ENCODE measurements around the gene UBAC1. TPM values are rescaled to one million over a fixed set of nuclear protein-coding genes. Genes with fewer than 3 reads are reported as not detected.
"Not testable (repeated sequence)": the region's sequence is repeated elsewhere in the genome, so short reads cannot be mapped to it uniquely, and the experiment has no call there.

UBAC1 gene
- total RNA-seq, 1 donor from 2014 or later: 35.2 TPM

DNA sequence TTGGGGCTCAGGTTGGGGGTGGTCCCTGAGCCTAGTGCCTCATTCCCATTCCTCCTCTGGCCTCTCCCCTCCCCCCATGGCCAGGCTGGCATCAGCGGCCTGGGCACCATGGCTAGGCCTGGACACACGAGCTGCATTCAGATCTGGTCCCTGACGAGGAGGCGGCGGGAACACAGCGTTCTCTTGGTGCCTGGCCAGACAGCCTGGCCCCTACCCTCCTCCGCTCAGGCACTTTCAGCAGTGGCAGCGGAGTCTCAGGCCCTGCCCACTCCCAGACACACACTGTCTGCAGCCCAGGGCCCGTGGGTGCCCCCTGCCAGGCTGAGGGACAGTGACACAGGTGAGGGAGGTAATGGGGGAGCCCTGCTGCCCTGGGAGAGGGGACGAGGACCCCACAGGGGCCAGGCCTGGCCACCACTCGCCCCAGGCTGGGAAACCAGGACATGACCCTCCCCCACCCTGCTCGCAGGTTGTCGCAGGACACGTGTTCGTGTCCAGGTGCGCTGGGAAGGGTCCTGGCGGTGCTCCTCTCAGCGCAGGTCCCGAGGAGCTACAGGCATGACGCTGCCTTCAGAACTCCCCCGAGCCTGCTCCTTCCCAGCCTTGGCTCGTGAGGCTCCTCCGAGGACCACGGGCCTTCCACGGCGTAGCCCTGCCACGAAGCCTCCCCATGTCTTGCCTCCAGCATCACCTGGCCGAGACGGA is 19.9 kb upstream of the UBAC1 start:
- DNase-seq (ENCODE audit: low spot score) (peak; percentile 77), ATAC-seq (peak; percentile 77)
- intact Hi-C loops (cut with DNase I): no loop called here

DNA sequence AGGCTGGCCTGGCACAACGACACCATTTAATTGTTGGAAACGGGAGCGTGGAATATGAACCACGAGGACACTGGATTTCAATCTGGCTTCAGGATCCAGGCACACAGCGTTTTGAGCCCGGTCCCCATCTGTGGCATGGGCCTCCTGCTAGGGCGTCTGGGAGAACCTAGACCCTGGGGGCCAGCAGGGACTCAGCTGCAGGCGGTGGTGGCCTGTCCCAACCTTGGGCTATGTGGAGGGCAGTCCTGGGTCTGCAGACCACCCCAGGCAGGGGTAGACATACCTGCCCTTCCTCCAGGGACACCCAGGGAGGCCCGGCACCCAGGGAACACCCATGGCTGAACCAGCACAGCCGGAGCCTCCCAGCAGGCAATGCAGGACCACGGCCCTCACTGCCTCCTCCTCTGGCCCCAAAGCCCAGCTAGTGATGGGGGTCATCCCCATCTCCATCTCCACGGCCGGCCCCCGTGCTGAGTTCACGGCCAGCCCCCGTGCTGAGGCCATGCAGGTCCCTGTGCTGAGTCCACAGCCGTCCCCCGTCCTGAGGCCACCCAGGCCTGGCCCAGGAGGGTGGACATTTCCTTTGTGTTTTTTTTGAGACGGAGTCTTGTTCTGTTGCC is 18.5 kb upstream of the UBAC1 start:
- intact Hi-C loops (cut with DNase I): no loop called here
- ATAC-seq: no peak
- no peak for DNase-seq (ENCODE audit: low spot score)

DNA sequence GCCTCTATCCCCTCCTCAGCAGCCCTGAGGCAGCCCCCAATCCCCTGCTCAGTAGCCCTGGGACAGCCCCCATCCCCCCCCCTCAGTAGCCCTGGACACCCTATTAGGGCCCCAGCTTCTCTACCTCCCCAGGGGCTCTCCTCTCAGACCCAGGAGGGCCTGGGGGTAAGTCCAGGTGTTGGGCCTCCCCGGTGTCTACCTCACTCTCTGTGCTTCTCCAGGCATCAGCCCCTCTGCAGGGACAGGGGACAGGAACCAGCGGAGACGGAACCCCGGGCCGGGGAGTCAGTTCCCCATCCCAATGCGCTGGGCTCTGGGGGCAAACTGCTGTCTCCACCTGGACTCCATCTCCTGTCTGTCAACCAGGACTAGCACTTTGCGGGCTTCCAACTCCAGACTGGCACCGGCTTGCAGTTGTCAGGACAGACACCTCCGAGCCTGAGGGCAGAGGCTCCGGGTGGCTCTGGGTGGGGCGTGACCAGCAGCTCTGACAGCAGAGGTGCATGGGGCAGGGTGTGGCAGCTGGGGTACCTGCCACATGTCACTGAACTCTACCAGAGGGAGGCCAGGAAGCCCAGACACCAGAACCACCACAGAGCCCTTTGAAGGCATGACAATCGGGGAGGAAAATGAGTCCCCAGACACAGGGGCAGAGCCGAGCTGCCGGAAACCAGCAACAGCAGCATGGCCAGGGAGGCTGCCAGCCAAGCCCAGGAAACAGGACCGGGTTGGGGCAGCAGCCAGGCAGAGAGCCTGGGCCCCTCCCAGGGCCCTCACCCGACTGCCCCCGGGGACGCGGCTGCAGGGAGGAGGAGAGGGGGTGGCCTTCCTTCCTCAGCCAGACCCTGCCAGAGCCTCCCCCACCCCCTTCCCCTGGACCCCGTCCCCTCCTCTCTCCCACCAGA is 17.7 kb upstream of the UBAC1 start:
- ATAC-seq (peak; percentile 42), DNase-seq (ENCODE audit: low spot score) (no peak)
- intact Hi-C loops (cut with DNase I): no loop called here

DNA sequence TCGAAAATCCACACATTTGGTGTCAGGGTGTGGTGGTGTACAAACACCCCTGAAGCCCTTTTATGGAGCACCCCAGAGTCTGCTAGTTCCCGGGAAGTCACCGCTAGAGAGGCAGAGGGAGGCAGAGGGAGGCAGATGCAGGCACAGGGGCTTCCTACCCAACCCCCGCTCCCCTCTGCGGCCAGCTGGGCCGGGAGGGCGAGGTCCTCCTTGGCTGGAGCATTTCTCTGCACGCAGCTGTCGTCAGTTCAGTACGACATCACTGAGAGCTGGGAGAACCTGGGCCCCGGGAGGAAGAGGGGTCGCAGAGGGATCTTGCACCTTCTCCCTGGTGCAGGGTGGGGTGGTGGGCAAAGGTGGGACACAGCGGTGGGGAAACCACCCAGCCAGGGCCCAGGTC is 15.8 kb upstream of the UBAC1 start:
- DNase-seq (ENCODE audit: low spot score) (no peak), ATAC-seq (no peak)
- intact Hi-C loops (cut with DNase I): no loop called here

DNA sequence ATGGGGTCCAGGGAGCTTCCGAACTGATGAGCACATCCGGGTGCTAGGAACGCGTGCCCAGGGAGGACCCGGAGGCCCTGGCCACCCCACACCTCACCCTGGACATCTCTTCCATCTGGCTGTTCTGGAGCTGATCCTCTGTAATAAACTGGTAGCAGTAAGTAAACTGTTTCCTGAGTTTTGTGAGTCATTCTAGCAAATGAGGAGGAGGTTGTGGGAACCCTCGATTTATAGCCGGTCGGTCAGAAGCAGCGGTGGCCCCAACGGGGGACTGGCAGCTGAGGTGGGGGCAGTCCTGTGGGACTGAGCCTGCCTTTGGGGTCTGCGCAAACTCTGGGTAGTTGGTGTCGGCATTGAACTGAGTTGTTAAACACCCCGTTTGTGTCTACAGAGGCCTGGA is 15.4 kb upstream of the UBAC1 start:
- intact Hi-C loops (cut with DNase I): no loop called here
- DNase-seq (ENCODE audit: low spot score): no peak
- ATAC-seq: no peak

DNA sequence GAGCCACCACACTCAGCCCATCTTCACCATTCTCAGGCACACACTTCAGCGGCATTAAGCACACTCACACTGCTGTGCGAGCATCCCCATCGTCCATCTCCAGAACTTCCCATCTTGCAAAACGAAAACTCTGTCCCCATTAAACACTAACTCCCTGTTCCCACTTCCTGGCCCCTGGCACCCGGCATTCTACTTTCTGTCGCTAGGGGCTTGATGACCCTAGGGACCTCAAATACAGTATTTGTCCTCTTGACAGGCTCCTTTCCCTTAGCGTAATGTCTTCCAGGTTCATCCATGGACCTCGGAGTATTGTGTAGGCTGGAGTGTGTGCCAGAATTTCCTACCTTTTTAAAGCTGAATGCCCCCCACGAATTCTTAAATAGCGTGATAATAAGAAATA is 14.7 kb upstream of the UBAC1 start:
- ATAC-seq: no peak
- no peak for DNase-seq (ENCODE audit: low spot score)
- intact Hi-C loops (cut with DNase I): no loop called here

DNA sequence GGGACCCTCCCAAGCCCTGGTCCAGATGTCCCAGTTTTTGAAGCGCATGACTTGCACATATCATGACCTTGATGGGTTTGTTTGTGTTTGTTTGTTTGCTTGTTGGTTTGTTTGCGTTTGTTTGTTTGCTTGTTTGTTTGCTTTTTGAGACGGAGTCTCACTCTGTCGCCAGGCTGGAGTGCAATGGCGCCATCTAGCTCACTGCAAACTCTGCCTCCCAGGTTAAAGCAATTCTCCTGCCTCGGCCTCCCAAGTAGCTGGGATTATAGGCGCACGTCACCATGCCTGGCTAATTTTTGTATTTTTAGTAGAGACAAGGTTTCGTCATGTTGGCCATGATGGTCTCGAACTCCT is 13.0 kb upstream of the UBAC1 start:
- intact Hi-C loops (cut with DNase I): no loop called here
- DNase-seq (ENCODE audit: low spot score): no peak
- ATAC-seq: no peak

DNA sequence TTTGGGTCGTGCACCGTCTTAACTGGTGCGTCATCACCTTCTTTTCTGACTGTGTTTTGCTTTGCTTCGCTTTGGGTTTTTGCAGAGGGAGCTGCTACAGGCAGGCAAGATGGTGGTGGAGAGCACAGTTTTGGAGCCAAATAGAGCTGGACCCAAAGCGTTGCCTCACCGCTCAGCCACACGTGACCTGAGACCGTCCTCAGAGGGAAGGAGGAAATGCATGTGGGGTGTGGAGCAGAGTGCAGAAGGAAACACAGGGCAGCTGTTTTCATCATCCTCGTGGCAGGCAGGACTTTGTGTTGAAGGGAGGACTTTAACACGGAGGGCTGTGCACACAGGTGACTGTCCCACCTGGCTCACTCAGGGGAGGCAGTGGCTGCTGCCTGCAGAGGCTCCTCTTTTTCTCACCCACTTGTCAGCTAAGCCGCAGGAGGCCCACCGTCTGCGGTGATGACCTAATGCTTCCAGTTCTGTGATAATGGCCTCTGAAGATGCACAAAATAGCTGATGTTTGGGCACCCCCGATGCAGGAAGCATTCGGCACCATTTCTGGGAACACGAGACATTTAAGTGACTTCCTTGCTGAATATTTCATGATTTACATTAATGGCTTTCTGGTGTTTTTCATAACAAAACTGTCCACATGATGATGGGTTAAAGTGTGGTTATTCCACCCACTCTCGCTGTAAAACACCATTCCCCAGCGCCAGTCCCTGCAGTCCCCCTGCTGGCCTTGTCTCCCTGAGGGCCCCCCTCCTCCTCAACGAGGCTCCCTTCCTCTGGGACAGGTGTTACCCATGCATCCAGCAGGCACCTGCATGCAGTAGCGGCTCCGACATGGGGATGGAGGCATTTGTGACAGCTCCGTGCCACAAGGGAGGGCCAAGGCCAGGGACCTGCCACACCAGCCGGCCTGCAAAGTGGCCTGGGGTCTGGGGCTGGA is 12.4 kb upstream of the UBAC1 start:
- intact Hi-C loops (cut with DNase I): no loop called here
- ATAC-seq (peak; percentile 41), DNase-seq (ENCODE audit: low spot score) (no peak)

DNA sequence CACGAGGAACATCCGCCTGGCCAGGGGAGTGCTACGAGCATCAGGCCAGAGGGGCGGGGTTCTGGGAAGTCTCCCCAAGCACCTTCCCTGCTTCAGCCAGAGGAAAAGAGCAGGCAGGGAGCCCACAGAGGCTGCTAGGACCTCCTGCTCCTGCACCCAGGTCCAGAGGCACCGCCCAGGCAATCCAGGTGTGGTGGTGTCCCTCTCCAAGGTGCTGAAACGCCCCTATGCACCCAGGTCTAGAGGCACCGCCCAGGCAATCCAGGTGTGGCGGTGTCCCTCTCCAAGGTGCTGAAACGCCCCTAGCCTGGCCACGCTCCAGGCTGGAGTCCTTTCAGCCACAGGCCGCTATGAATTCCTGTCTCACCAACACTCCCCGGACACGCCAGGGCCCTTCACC is 10.7 kb upstream of the UBAC1 start:
- DNase-seq (ENCODE audit: low spot score) (no peak), ATAC-seq (no peak)
- intact Hi-C loops (cut with DNase I): no loop called here

DNA sequence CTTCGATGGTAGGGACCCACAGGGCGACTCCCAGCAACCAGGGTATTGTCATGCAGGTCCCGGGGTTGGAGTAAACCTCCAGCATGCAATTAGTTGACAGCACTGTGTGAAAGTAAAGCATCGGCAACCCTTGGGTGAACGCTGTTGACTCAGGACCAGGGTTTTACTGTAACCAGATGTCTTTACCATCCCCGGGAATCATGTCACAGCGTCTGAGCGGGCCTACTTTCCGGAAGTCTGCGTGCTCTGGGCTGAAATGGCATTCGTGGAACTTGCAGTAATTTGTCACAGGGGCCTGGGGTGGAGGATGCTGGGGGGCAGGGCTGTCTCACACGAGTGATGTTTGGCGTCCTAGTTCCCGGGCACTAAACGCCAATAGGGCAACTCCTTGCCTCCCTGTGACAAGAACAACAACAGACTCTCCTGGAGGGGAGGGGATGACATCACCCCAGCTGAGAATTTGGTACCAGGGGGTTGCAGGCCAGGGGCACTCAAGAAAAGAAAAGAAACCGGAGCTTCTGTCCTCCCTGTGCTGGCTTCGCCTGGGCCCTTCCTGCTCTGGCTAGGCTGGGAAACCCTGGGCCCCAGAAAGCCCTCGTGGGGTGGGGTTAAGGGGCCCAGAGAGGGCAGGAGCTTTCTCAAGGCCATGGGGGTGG is 10.1 kb upstream of the UBAC1 start:
- no peak for ATAC-seq
- no peak for DNase-seq (ENCODE audit: low spot score)
- intact Hi-C loops (cut with DNase I): no loop called here

DNA sequence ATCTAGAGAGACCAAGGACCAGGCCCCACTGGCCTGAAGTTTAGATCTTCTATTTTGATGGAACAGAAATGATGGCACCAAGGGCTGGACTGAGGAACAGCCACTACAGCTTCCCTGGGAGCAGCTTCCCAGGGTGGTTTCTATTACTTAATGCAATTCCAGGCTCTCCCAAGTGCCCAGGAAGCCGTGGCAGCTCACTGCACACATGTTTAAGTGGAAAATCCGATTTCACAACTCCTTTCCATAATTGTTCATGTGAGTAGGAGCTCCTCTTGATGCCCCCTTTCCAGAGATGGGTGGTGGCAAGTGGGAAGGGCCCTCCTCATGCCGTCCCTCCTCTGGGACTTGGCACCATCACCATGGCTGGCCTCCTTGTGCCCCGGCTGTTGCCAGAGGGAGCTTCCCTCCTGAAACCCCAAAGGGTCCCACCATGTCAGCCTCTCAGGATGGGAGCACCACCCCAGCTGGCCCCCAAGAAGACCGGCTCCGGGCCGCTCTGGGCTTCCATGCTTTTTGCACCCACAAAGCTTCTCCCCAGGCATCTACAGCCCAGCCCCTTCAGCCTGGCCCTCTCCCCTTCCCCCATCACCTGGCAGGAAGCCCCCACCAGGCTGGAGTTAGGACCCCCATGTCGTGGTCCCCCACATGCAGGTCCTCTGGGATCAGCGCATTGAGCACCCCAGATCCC is 9.1 kb upstream of the UBAC1 start:
- no peak for DNase-seq (ENCODE audit: low spot score)
- intact Hi-C loops (cut with DNase I): no loop called here
- ATAC-seq: no peak

DNA sequence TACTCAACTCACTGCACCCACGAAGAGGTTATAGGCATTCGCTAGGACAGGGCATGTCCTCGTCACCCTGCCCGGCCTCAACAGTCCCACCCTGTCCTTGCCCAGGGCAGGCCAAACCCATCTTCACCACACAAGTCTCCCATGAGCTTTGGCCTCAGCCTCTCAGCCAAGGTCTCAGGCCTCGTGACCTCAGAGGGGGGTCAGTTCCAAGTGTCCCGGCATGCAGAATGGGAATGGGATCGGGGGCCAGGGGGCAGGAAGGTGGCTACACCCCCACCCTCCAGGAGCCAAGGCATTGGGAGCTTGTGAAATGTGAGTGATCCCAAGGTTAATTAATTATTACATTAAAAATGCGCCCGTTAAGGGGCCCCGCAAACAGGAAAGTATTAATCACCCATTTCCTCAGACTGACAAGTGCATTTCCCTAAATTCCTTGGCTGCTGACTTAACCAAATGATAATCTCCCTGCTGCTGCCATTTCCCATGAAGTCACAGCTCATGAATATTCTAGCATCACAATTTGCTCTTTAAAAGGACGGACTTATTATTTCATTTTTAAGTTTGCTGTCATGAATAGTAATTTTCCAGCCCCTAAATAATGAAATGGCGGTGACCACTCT is 8.0 kb upstream of the UBAC1 start:
- no peak for DNase-seq (ENCODE audit: low spot score)
- intact Hi-C loops (cut with DNase I): loop anchor here (5.0 kb wide), 1 partner anchor 153 kb away; no protein-coding TSS in a partner anchor
- ATAC-seq: no peak

DNA sequence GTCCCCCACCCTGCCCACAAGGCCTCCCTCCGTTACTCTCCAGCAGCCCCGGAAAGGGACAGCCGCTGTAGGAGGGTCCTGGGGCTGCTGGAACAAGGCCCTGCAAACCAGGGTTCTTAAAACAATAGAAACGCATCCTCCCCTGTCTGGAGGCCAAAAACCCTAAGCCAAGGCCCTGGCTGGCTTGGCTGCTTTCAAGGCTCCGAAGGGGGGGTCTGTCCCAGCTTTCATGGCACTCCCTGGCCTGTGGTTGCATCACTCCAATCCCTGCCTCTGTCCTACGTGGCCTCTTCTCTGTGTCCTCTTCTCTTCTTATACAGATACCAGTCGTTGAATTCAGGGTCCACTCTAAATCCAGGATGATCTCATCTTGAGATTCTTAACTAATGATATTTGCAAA is 7.4 kb upstream of the UBAC1 start:
- intact Hi-C loops (cut with DNase I): loop anchor here (5.0 kb wide), 1 partner anchor 154 kb away; no protein-coding TSS in a partner anchor
- no peak for DNase-seq (ENCODE audit: low spot score)
- peak; percentile 3 for ATAC-seq

DNA sequence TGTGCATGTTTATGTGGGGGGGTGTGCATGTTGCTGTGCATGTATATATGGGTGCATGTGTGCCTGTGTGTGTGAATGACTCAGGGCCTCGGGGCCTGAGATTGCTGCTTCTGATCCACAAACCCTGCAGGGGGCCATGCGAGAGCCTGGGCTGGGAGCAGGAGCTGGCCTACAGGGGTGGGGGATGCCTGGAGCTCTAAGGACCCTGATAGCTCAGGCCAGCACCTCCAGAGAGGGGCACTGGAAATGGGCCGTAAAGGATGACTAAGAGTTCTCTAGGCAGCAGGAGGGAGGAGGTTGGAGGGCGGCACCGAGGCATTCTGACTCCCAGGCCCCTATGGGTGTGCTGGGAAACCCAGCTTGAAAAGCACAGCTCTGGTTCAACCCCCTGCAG is 6.9 kb upstream of the UBAC1 start:
- intact Hi-C loops (cut with DNase I): loop anchor here (5.0 kb wide), 1 partner anchor 154 kb away; no protein-coding TSS in a partner anchor
- DNase-seq (ENCODE audit: low spot score) (no peak), ATAC-seq (peak; percentile 2)

DNA sequence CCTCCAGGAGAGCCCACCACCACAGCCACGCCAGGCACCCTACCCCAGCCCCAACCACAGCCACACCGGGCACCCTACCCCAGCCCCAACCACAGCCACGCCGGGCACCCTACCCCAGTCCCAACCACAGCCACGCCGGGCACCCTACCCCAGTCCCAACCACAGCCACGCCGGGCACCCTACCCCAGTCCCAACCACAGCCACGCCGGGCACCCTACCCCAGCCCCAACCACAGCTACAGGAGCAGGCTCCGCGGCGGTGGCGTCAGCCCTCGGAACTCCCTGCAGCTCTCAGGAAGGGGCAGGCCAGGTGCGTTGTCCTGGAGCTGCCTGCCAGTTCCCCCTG is 5.7 kb upstream of the UBAC1 start:
- intact Hi-C loops (cut with DNase I): loop anchor here (5.0 kb wide), 1 partner anchor 155 kb away; no protein-coding TSS in a partner anchor
- not testable (repeated sequence) for ATAC-seq; DNase-seq (ENCODE audit: low spot score)

DNA sequence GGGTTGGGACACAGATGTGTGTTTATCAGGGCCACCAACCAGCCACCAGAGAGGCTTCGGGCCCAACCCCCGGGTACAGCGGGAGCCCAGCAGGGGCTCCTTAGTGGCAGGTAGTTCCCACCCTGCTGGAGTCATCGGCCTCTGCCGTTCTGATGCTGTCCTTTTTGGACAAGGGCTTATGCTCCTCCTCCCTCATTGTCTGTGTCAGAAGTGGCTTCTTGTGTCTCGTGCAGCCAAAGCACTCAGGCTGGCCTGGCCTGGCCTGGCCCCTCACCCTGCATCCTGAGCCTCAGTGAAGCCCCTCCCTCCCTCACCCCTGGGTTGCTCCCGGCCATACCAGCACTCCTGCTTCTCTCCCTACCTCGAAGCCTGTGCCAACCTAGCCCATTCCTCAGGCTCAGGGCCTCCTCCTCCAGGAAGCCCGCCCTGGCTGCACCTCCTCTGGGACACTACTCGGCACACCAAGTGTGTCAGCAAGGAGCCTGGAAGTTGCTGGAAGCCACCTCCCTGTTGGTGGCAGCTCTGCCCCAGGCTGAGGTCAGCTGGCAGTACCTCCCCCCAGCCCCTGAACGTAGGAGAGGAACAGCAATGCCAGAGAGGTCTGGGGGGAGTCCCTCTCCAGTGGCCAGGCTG is 4.1 kb upstream of the UBAC1 start:
- ATAC-seq: no peak
- DNase-seq (ENCODE audit: low spot score): no peak
- intact Hi-C loops (cut with DNase I): loop anchor here (5.0 kb wide), 1 partner anchor 157 kb away; no protein-coding TSS in a partner anchor

DNA sequence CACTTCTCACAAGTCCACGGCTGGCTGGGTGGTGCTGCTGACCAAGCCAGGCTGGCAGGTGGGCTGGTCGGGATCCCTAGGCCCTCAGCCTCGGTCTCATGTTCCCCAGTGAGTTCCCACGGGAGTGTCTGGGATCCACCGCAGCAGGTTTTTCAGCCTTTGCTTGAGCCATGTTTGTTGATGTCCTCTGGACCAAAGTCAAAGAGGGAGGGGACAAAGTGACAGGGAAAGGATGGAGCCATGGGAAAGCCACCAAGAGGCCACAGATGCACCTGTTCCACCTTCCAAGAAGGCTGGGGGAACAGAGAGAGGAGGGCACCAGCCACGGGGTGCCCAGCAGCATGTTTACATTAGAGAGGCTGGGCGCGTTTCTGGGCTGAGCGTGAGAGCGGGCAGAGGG is 2.8 kb upstream of the UBAC1 start:
- ATAC-seq (no peak), DNase-seq (ENCODE audit: low spot score) (no peak)
- intact Hi-C loops (cut with DNase I): no loop called here

All from sciatic nerve (tissue), 2 donors.